GM23338 (cell line): ENCODE results near the gene COL4A2. TPM values are rescaled to one million over a fixed set of nuclear protein-coding genes. Genes with fewer than 3 reads are reported as not detected.

Source experiments
- ATAC-seq: fragments of 200-7000 bp; cut with Tn5 transposase; 3 replicates; pipeline ENCODE4 v1.9.1; 2020
- DNase-seq: peaks from one replicate; pipeline ENCODE4 v3.0.0-alpha.2; 2015; ENCODE audit warnings: low spot score
- H2AFZ ChIP-seq: fragments of 200-600 bp; sonication (generic); 2 replicates; pipeline ENCODE4 v1.8.0; 2016; ENCODE audit warnings: antibody characterized with exemption, mild to moderate bottlenecking, moderate library complexity
- H3F3A ChIP-seq: fragments of 200-600 bp; sonication (generic); replicated peaks from 2 replicates; pipeline ENCODE4 v1.8.0; 2017; ENCODE audit warnings: antibody characterized with exemption, mixed run types, low read depth
- H3K27ac ChIP-seq: fragments of 200-600 bp; sonication (generic); 2 replicates; pipeline ENCODE4 v1.6.1; 2016; ENCODE audit warnings: low read depth
- H3K27me3 ChIP-seq: fragments of 200-600 bp; sonication (generic); 2 replicates; pipeline ENCODE4 v1.8.0; 2016; ENCODE audit warnings: mild to moderate bottlenecking, mixed run types, moderate library complexity; ENCODE audit not compliant: insufficient read depth
- H3K36me3 ChIP-seq: fragments of 200-600 bp; sonication (generic); 2 replicates; pipeline ENCODE4 v1.8.0; 2016; ENCODE audit warnings: mild to moderate bottlenecking; ENCODE audit not compliant: insufficient read depth
- H3K4me1 ChIP-seq: fragments of 200-600 bp; sonication (generic); 2 replicates; pipeline ENCODE4 v1.8.0; 2016; ENCODE audit warnings: mild to moderate bottlenecking, moderate library complexity; ENCODE audit not compliant: insufficient read depth
- H3K4me2 ChIP-seq: fragments of 200-600 bp; sonication (generic); 2 replicates; pipeline ENCODE4 v1.7.1; 2017; ENCODE audit warnings: mixed run types
- H3K4me3 ChIP-seq: fragments of 200-600 bp; sonication (generic); 2 replicates; pipeline ENCODE4 v1.6.1; 2016; ENCODE audit warnings: mixed run types
- H3K79me2 ChIP-seq: fragments of 200-600 bp; sonication (generic); replicated peaks from 2 replicates; pipeline ENCODE4 v1.8.0; 2017; ENCODE audit warnings: mild to moderate bottlenecking; ENCODE audit not compliant: insufficient read depth
- H3K9me2 ChIP-seq: fragments of 200-600 bp; sonication (generic); 2 replicates; pipeline ENCODE4 v1.8.0; 2017; ENCODE audit not compliant: insufficient read depth
- H4K20me1 ChIP-seq: fragments of 200-600 bp; sonication (generic); replicated peaks from 2 replicates; pipeline ENCODE4 v1.8.0; 2017; ENCODE audit warnings: mild to moderate bottlenecking; ENCODE audit not compliant: insufficient read depth
- H3K27ac Mint-ChIP-seq: 2 replicates; pipeline ENCODE4 v1.8.0; 2020; ENCODE audit warnings: inconsistent platforms, mild to moderate bottlenecking, moderate library complexity, mixed read lengths
- H3K27me3 Mint-ChIP-seq: 3 replicates; pipeline ENCODE4 v1.8.0; 2022; ENCODE audit warnings: low read depth, mild to moderate bottlenecking, moderate library complexity, mixed read lengths, inconsistent platforms; ENCODE audit not compliant: insufficient read depth, poor library complexity
- H3K36me3 Mint-ChIP-seq: 3 replicates; pipeline ENCODE4 v1.8.0; 2021; ENCODE audit warnings: low read depth, mild to moderate bottlenecking, inconsistent platforms, moderate library complexity, mixed read lengths
- H3K4me1 Mint-ChIP-seq: 3 replicates; pipeline ENCODE4 v1.8.0; 2020; ENCODE audit warnings: mild to moderate bottlenecking, inconsistent platforms, mixed read lengths
- H3K4me3 Mint-ChIP-seq: 3 replicates; pipeline ENCODE4 v1.8.0; 2021; ENCODE audit warnings: moderate library complexity, mild to moderate bottlenecking, inconsistent platforms, mixed read lengths
- H3K9me3 Mint-ChIP-seq: 3 replicates; pipeline ENCODE4 v1.8.0; 2020; ENCODE audit warnings: moderate library complexity, mild to moderate bottlenecking, inconsistent platforms, mixed read lengths
- CREB1 ChIP-seq: fragments of 250-450 bp; sonication (Bioruptor Pico); IDR thresholded peaks from 2 replicates; pipeline ENCODE4 v1.5.0; 2020; ENCODE audit warnings: low read depth, mild to moderate bottlenecking, moderate library complexity
- ETS1 ChIP-seq: IDR thresholded peaks from 2 replicates; pipeline ENCODE4 v1.6.1; 2016; ENCODE audit warnings: antibody characterized with exemption
- EZH2 ChIP-seq: fragments of 200-600 bp; sonication (generic); IDR thresholded peaks from one replicate; pipeline ENCODE4 v1.8.0; 2017; ENCODE audit warnings: antibody characterized with exemption, mild to moderate bottlenecking, low read depth; ENCODE audit not compliant: unreplicated experiment
- JUNB ChIP-seq: IDR thresholded peaks from one replicate; pipeline ENCODE4 v1.6.1; 2016; ENCODE audit warnings: antibody characterized with exemption; ENCODE audit not compliant: unreplicated experiment
- POLR2AphosphoS5 ChIP-seq: IDR thresholded peaks from 2 replicates; pipeline ENCODE4 v1.6.1; 2016; ENCODE audit warnings: antibody characterized with exemption, low read depth
- STAT1 ChIP-seq: IDR thresholded peaks from one replicate; pipeline ENCODE4 v1.6.1; 2016; ENCODE audit warnings: antibody characterized with exemption; ENCODE audit not compliant: unreplicated experiment
- ZNF114 ChIP-seq: fragments of 250-450 bp; sonication (Bioruptor Pico); IDR thresholded peaks from 2 replicates; pipeline ENCODE4 v1.5.0; 2020; ENCODE audit warnings: mild to moderate bottlenecking, moderate library complexity
- polyA plus RNA-seq: library from polyadenylated mRNA; unstranded; fragments of >200 nt; fragmentation: Nextera tagmentation; extraction: Ambion mirVana; gene quantifications from 2 replicates; pipeline ENCODE4 v1.2.1, GENCODE V29; 2016
- total RNA-seq: library from RNA; depleted of rRNA; stranded (reverse); fragments of >200 nt; shearing (Covaris generic); gene quantifications from 2 replicates; pipeline ENCODE4 v1.2.3, GENCODE V29; 2014
- TF ChIP-seq, protein P1 (sequence below), 2 experiments: fragments of 200-600 bp in 1 of 2; sonication (generic) in 1 of 2; conservative IDR thresholded peaks; 2 replicates each; pipeline versions ENCODE4 v1.5.1 to v1.6.1; 2016 to 2017; ENCODE audit warnings: antibody characterized with exemption in 2 of 2, low read depth in 2 of 2, mild to moderate bottlenecking in 2 of 2, moderate library complexity in 1 of 2
- TF ChIP-seq, protein P2 (sequence below): IDR thresholded peaks from one replicate; pipeline ENCODE4 v1.6.1; 2018; ENCODE audit warnings: antibody characterized with exemption; ENCODE audit not compliant: unreplicated experiment

COL4A2 gene
- total and polyA plus RNA-seq, 2 experiments from 2014 or later = 37.4 to 131 TPM

DNA sequence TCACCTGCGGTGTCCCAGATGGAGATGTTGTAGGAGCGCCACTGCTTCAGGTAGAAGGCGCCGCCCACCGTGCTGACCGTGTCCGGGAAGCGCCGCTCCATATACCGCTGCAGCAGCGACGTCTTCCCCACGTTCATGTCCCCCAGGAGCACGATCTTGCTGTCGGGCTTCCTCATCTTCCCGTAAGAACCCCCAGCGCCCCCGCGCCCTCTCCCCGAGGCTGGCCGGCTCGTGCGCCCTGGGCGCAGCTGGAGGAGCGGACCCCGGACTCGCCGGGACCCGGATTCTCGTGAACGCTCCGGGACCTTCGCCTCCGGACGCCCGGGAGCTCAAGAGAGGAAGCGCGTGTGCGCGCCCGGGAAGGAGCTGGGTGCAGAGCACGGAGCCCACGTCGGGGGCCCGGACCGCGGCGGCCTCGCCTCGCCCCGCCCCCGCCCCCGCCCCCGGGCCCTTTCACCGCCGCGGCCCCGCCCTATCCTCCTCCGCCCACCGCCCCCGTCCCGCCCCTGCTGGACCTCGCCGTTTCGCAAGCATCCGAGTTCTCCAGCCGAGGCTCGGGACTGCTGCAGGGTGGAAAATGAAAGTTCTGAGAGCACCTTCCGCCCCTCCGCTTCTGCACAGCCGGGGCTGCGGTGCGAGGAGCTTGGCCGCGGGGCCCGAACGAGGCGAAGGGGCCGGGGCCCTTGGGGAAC is 254.4 kb downstream of the COL4A2 start, which contains the start of gene RAB20:
Gene RAB20, minus strand, starts transcription at position 379 of the 692 bp plus-strand sequence. Its CDS starts 203 bp downstream, at position 176.
- peaks cover 11% of the 10 kb centered on the region for H3K36me3 Mint-ChIP-seq
- peak; percentile 75 for ATAC-seq

GRCh38 chr13:110562036-110562597 is 255.0 kb downstream of the COL4A2 start:
- H3K4me1 ChIP-seq = peaks cover 26% of the 10 kb centered on the region
- H3K36me3 ChIP-seq = no peaks in the 10 kb centered on the region
- H3K4me3 Mint-ChIP-seq = peak overlapping the region; percentile 86
- H3F3A ChIP-seq = peaks cover 22% of the 10 kb centered on the region; the same call in 1 of the 2 replicates
- H3K4me1 Mint-ChIP-seq = peaks cover 52% of the 10 kb centered on the region
- no peak overlapping the region for H3K27ac Mint-ChIP-seq
- H3K36me3 Mint-ChIP-seq = peaks cover 5% of the 10 kb centered on the region
- peak overlapping the region; percentile 96 for H3K4me2 ChIP-seq
- no peaks in the 10 kb centered on the region for H3K27me3 ChIP-seq
- H3K27me3 Mint-ChIP-seq = peaks cover 34% of the 10 kb centered on the region
- peak overlapping the region; percentile 87 for H3K4me3 ChIP-seq
- H3K9me3 Mint-ChIP-seq = no peaks in the 10 kb centered on the region; the same call in 2 of the 3 replicates
- DNase-seq (peak; percentile 43), ATAC-seq (no peak)
- H3K79me2 ChIP-seq = peaks cover 31% of the 10 kb centered on the region
- peak overlapping the region; percentile 93; the same call in 1 of the 2 replicates for H2AFZ ChIP-seq
- H4K20me1 ChIP-seq = no peaks in the 10 kb centered on the region; the same call in 1 of the 2 replicates
- peak overlapping the region; percentile 88; the same call in 1 of the 2 replicates for H3K27ac ChIP-seq
- H3K9me2 ChIP-seq = no peaks in the 10 kb centered on the region
- TF ChIP-seq, protein P1, sequence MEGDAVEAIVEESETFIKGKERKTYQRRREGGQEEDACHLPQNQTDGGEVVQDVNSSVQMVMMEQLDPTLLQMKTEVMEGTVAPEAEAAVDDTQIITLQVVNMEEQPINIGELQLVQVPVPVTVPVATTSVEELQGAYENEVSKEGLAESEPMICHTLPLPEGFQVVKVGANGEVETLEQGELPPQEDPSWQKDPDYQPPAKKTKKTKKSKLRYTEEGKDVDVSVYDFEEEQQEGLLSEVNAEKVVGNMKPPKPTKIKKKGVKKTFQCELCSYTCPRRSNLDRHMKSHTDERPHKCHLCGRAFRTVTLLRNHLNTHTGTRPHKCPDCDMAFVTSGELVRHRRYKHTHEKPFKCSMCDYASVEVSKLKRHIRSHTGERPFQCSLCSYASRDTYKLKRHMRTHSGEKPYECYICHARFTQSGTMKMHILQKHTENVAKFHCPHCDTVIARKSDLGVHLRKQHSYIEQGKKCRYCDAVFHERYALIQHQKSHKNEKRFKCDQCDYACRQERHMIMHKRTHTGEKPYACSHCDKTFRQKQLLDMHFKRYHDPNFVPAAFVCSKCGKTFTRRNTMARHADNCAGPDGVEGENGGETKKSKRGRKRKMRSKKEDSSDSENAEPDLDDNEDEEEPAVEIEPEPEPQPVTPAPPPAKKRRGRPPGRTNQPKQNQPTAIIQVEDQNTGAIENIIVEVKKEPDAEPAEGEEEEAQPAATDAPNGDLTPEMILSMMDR (conservative IDR thresholded peaks at IDR 0.05; ENCODE audit: low read depth in 2 of 2) = 0 out of 4 replicates have a peak, but pooled peaks of 1 of the 2 experiments have one; percentile 2
- TF ChIP-seq STAT1 (no peak), EZH2 (no peak), JUNB (no peak), ZNF114 (CRISPR knock-in tag) (no peak)
- TF ChIP-seq, protein P2, sequence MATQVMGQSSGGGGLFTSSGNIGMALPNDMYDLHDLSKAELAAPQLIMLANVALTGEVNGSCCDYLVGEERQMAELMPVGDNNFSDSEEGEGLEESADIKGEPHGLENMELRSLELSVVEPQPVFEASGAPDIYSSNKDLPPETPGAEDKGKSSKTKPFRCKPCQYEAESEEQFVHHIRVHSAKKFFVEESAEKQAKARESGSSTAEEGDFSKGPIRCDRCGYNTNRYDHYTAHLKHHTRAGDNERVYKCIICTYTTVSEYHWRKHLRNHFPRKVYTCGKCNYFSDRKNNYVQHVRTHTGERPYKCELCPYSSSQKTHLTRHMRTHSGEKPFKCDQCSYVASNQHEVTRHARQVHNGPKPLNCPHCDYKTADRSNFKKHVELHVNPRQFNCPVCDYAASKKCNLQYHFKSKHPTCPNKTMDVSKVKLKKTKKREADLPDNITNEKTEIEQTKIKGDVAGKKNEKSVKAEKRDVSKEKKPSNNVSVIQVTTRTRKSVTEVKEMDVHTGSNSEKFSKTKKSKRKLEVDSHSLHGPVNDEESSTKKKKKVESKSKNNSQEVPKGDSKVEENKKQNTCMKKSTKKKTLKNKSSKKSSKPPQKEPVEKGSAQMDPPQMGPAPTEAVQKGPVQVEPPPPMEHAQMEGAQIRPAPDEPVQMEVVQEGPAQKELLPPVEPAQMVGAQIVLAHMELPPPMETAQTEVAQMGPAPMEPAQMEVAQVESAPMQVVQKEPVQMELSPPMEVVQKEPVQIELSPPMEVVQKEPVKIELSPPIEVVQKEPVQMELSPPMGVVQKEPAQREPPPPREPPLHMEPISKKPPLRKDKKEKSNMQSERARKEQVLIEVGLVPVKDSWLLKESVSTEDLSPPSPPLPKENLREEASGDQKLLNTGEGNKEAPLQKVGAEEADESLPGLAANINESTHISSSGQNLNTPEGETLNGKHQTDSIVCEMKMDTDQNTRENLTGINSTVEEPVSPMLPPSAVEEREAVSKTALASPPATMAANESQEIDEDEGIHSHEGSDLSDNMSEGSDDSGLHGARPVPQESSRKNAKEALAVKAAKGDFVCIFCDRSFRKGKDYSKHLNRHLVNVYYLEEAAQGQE = no peak

More for the DNA sequence above, 254.4 kb downstream of the COL4A2 start, which contains the start of gene RAB20:
- H2AFZ ChIP-seq = peak within 1 kb of the TSS; percentile 95
- DNase-seq = peak; percentile 90
- no peak within 1 kb of the TSS for H3K27ac Mint-ChIP-seq
- H3K9me3 Mint-ChIP-seq = peaks cover 3% of the 10 kb centered on the region; the same call in 1 of the 3 replicates
- peaks cover 22% of the 10 kb centered on the region; the same call in 1 of the 2 replicates for H3F3A ChIP-seq
- H3K27me3 Mint-ChIP-seq = peaks cover 34% of the 10 kb centered on the region
- H3K36me3 ChIP-seq = peaks cover 4% of the 10 kb centered on the region; the same call in 1 of the 2 replicates
- H3K9me2 ChIP-seq = no peaks in the 10 kb centered on the region
- peaks cover 5% of the 10 kb centered on the region for H4K20me1 ChIP-seq
- TF ChIP-seq CREB1 (CRISPR knock-in tag) = 0 out of 2 replicates have a peak, but pooled peaks have one; percentile 5
- peak; percentile 83 for TF ChIP-seq POLR2AphosphoS5
- no peak for TF ChIP-seq ETS1
- peak within 1 kb of the TSS; percentile 87 for H3K4me3 ChIP-seq
- peaks cover 26% of the 10 kb centered on the region for H3K4me1 ChIP-seq
- peak within 1 kb of the TSS; percentile 86 for H3K4me3 Mint-ChIP-seq
- H3K4me2 ChIP-seq = peak within 1 kb of the TSS; percentile 96
- H3K27me3 ChIP-seq = no peaks in the 10 kb centered on the region
- peaks cover 37% of the 10 kb centered on the region for H3K79me2 ChIP-seq
- H3K4me1 Mint-ChIP-seq = peaks cover 52% of the 10 kb centered on the region
- peak within 1 kb of the TSS; percentile 88; the same call in 1 of the 2 replicates for H3K27ac ChIP-seq
